Immature natural killer cell (primary cell): ENCODE results near the gene IPO13. TPM values are rescaled to one million over a fixed set of nuclear protein-coding genes. Genes with fewer than 3 reads are reported as not detected.

Experiments
- DNase-seq, 3 donors: peaks; one replicate each; pipeline ENCODE4 v3.0.0; 2022; ENCODE audit warnings: mixed read lengths in 1 of 3
- H3K27ac Mint-ChIP-seq, 6 donors: one replicate each; pipeline ENCODE4 v1.8.0; 2020; ENCODE audit warnings: mixed read lengths in 6 of 6, mild to moderate bottlenecking in 5 of 6, inconsistent platforms in 4 of 6, moderate library complexity in 3 of 6
- H3K27me3 Mint-ChIP-seq, 3 donors: one replicate each; pipeline ENCODE4 v1.8.0; 2020 to 2021; ENCODE audit warnings: low read depth in 3 of 3, mild to moderate bottlenecking in 3 of 3, mixed read lengths in 3 of 3, moderate library complexity in 3 of 3, inconsistent platforms in 1 of 3
- H3K36me3 Mint-ChIP-seq, 3 donors: one replicate each; pipeline ENCODE4 v1.8.0; 2020; ENCODE audit warnings: mixed read lengths in 3 of 3, inconsistent platforms in 2 of 3, mild to moderate bottlenecking in 2 of 3
- H3K4me1 Mint-ChIP-seq, 2 donors: one replicate each; pipeline ENCODE4 v1.8.0; 2020; ENCODE audit warnings: inconsistent platforms in 2 of 2, mild to moderate bottlenecking in 2 of 2, mixed read lengths in 2 of 2, moderate library complexity in 1 of 2
- H3K4me3 Mint-ChIP-seq, 5 donors: one replicate each; pipeline ENCODE4 v1.8.0; 2020; ENCODE audit warnings: mild to moderate bottlenecking in 5 of 5, mixed read lengths in 5 of 5, inconsistent platforms in 3 of 5, moderate library complexity in 3 of 5
- H3K9me3 Mint-ChIP-seq, 6 donors: one replicate each; pipeline ENCODE4 v1.8.0; 2020; ENCODE audit warnings: mild to moderate bottlenecking in 6 of 6, mixed read lengths in 6 of 6, inconsistent platforms in 4 of 6, moderate library complexity in 3 of 6
- polyA plus RNA-seq, 3 donors: library from polyadenylated mRNA; unstranded; fragments of 300-500 nt; fragmentation: Illumina TruSeq; gene quantifications; one replicate each; pipeline ENCODE4 v1.2.3, GENCODE V29; 2021

The IPO13 gene
- polyA plus RNA-seq, 3 donors from 2014 or later: 9.8 to 18.6 (median 10.3) TPM

DNA sequence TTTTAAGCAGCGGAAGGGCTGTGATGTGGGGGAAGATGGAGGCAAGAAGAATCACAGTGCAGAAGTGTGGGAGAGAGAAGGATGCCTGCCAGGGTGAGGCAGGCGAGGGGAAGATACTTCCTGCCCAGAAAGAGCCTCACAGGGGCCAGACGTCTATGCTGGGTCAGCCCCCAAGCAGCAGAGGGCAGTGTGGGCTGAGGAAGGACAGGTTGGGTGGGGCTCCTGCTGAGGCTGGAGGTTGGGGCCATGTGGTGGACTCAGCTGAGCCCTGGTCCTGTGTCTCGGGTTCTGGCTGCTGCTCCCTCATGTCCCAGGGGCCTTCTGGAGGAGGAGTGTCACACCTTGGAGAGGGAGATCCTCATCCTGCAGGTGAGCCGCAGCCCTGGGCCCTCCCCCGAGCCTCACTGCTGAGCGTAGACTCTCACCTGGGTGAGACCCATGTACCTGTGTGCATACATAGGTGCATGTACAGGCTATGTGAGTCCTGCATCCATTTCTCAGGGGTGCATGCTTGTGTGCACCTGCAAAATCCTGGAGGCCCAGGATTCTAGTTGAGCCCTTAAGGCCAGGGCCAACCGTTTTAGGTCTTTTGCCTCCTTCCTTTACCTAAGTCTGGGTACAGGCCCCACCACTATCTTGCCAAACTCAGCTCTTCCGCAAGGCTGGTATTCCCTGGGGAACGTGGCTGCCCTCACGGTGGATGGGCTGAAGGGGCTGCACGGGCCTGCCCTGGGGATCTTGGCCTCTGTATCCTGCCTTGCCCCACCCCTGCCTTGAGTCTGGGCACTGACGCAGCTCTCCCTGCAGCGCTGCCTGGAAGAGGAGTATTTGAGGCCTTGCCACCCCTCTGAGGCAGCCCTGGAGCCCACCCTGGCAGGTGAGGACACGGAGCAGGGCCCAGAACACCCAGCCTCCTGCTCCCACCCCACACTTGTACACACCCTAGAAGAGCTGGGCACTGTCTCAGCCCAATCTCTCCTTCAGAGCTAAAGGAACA is 48.3 kb downstream of the IPO13 start:
- Mint-ChIP-seq H3K4me3 (no peak overlapping the region), H3K4me1 (peaks cover 0 to 12% of the 10 kb centered on the region in 2 donors), H3K27me3 (peaks cover 0 to 7% (median 0%) of the 10 kb centered on the region in 3 donors), H3K9me3 (no peaks in the 10 kb centered on the region), H3K27ac (no peak overlapping the region), H3K36me3 (no peaks in the 10 kb centered on the region)
- no peak for DNase-seq

GRCh38 chr1:43995984-43996732 is 49.4 kb downstream of the IPO13 start:
- Mint-ChIP-seq H3K4me3 (no peak overlapping the region), H3K27ac (no peak overlapping the region), H3K9me3 (no peaks in the 10 kb centered on the region)

DNA sequence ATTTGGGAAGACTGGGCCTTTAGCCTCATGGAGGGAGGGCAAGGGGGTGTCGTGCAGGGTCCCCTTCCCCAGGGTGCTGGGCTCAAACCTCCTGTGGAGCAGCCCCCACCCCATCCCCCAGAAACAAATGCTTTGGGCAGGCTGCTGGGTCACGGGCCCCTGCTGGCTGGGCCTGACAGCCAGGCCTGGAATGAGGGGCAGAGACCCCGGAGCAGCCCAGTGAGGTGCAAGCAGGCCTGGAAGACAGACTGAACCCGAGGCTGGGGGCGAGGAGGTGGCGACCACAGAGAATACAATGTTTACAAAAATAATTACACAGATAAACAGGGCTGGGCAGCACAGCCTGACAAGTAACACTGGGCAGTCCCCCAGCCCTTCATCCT is 50.0 kb downstream of the IPO13 start:
- Mint-ChIP-seq H3K27me3 (peaks cover 0 to 3% (median 0%) of the 10 kb centered on the region in 3 donors), H3K36me3 (no peaks in the 10 kb centered on the region), H3K4me3 (no peak overlapping the region), H3K9me3 (no peaks in the 10 kb centered on the region), H3K27ac (no peak overlapping the region), H3K4me1 (peaks cover 0 to 5% of the 10 kb centered on the region in 2 donors)
- no peak for DNase-seq

More at GRCh38 chr1:43995984-43996732, 49.4 kb downstream of the IPO13 start:
- H3K36me3 Mint-ChIP-seq: no peaks in the 10 kb centered on the region
- peaks cover 0 to 7% (median 0%) of the 10 kb centered on the region in 3 donors for H3K27me3 Mint-ChIP-seq
- peaks cover 0 to 9% of the 10 kb centered on the region in 2 donors for H3K4me1 Mint-ChIP-seq
- DNase-seq: no peak

DNA sequence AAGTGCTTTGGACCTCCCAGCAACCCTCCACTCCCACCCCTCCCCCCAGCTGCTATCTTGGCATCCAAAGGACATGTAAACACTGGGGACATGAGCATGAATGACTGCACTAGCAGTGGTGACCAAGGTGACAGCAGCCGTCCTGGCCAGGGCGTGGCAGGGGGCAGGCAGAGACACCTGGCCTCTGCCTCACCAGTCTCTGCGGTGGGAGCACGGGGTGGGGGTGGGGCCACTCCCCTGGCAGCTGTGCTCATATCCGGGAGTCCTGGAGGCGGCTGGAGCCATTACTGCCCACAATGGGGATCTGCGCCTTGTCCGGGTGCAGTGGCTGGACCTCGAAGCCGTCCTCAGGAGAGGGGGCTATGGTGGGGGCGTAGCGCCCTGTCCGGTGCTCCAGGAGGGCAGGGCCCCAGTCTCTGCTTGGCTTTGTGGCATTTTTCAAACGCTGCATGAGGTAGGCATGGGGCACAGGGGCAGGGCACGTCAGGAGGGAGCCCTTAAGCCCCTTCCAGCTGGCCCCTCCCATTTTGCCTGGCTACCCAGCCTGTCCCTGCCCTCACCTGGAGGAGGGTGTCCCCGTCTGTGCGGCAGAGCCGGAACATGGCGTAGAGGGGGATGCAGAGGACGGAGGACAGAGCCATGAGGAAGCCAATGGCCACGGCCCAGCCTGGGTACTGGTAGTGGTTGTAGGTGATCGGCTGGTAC is 50.7 kb downstream of the IPO13 start:
- H3K27me3 Mint-ChIP-seq: peaks cover 0 to 2% (median 0%) of the 10 kb centered on the region in 3 donors
- H3K4me3 Mint-ChIP-seq: no peak overlapping the region
- H3K9me3 Mint-ChIP-seq: no peaks in the 10 kb centered on the region
- no peak for DNase-seq
- no peaks in the 10 kb centered on the region for H3K36me3 Mint-ChIP-seq
- peaks cover 0 to 2% of the 10 kb centered on the region in 2 donors for H3K4me1 Mint-ChIP-seq
- no peak overlapping the region for H3K27ac Mint-ChIP-seq

DNA sequence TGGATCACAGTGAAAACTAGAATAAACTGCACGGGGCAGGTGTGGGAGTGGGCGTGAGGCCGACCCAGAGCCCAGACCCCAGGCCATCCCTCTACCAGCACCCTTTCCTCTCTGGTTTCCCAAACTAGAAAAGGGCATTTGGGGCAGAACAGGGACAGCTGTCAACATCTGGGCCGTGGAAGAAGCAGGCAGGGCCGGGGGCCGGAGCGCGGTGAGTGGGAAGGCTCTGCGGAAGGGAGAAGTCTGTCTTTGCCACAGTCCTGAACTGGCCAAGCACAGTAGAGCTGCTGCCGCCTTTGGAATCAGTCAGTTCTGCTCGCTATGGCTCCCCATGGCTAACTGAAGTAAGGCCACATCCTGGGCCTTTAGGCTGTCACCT is 51.2 kb downstream of the IPO13 start:
- H3K4me3 Mint-ChIP-seq: no peak overlapping the region
- no peak overlapping the region for H3K27ac Mint-ChIP-seq
- no peak for DNase-seq
- no peaks in the 10 kb centered on the region for H3K27me3 Mint-ChIP-seq
- H3K9me3 Mint-ChIP-seq: no peaks in the 10 kb centered on the region
- no peaks in the 10 kb centered on the region for H3K36me3 Mint-ChIP-seq
- no peaks in the 10 kb centered on the region for H3K4me1 Mint-ChIP-seq

DNA sequence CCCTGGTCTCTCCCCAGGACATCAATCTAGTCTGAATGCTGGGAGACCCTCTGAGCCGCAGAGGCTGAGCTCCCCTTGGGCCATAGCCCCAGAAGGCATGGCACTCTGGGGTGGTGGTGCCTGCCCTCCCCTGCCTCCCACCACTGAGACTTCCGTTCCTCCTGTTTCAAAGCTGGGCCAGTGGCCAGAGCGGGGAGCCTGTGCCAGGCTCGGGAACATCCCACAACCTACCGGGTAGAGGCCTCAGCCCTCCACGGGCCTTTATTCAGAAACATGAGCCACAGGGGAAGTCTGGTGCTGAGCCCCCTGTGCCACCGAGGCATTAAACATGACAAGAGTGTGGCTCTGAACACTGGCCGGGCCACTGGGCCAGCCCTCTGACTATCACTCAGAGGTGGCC is 52.7 kb downstream of the IPO13 start:
- no peak overlapping the region for H3K27ac Mint-ChIP-seq
- H3K4me3 Mint-ChIP-seq: no peak overlapping the region
- H3K4me1 Mint-ChIP-seq: no peaks in the 10 kb centered on the region
- H3K27me3 Mint-ChIP-seq: no peaks in the 10 kb centered on the region
- H3K36me3 Mint-ChIP-seq: no peaks in the 10 kb centered on the region
- H3K9me3 Mint-ChIP-seq: no peaks in the 10 kb centered on the region
- DNase-seq: no peak

DNA sequence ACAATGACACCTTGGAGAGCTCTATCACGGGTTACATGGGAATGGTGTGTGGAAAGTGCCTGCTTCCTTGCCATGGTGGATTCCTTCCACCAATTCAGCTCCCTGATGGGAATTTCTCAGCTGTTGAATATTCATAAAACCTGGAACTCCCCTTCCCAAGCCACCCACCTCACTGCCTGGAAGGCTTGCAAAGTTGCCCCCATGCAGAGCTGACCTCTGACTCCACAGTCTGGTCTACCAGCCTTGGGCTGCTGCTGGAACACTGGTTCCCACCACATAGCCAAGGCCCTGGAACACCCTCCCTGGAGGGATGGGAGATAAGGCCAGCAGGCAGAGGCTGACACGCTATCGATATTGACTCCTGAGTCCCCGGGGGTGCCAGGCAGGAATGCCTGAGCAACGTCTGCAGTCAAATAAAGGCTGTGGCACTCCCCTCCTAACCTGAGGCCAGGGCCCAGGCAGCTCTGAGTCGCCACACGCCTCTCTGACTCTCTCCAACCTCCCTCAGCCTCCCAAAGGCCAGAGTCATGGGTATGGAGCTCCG is 53.4 kb downstream of the IPO13 start:
- Mint-ChIP-seq H3K36me3 (no peaks in the 10 kb centered on the region), H3K4me1 (no peaks in the 10 kb centered on the region), H3K4me3 (no peak overlapping the region), H3K9me3 (no peaks in the 10 kb centered on the region), H3K27ac (no peak overlapping the region), H3K27me3 (no peaks in the 10 kb centered on the region)
- DNase-seq: no peak

- no peak for DNase-seq
- H3K4me3 Mint-ChIP-seq: no peak overlapping the region
- no peaks in the 10 kb centered on the region for H3K36me3 Mint-ChIP-seq
- no peaks in the 10 kb centered on the region for H3K9me3 Mint-ChIP-seq
- no peak overlapping the region for H3K27ac Mint-ChIP-seq
- no peaks in the 10 kb centered on the region for H3K4me1 Mint-ChIP-seq
- no peaks in the 10 kb centered on the region for H3K27me3 Mint-ChIP-seq
Observed at GRCh38 chr1:44002165-44002564, 55.4 kb downstream of the IPO13 start.

- Mint-ChIP-seq H3K36me3 (no peaks in the 10 kb centered on the region), H3K9me3 (no peaks in the 10 kb centered on the region), H3K4me3 (no peak overlapping the region), H3K27me3 (no peaks in the 10 kb centered on the region), H3K4me1 (no peaks in the 10 kb centered on the region), H3K27ac (no peak overlapping the region)
- no peak for DNase-seq
Observed at GRCh38 chr1:44002606-44003157, 55.9 kb downstream of the IPO13 start.

DNA sequence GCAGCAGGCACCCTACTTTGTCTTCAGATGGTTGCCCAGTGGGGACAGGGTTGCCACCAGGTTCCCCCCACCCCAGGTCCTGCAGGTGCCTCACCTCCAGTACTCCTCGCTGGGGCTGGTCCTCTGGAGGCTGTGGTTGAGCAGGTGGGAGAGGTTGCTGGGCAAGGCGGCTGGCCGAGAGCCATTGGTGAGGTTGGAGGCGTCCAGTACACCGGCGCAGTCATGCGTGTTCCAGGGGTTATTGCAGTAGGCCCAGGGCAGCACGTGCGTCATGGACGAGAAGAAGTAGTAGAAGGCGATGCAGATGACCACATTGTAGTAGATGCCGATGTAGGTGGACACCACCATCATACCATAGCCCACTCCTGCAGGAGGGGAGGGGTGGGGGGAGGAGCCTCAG is 61.5 kb downstream of the IPO13 start:
- Mint-ChIP-seq H3K9me3 (no peaks in the 10 kb centered on the region), H3K36me3 (no peaks in the 10 kb centered on the region), H3K4me3 (no peak overlapping the region), H3K27me3 (peaks cover 1 to 2% (median 1%) of the 10 kb centered on the region in 3 donors), H3K4me1 (no peaks in the 10 kb centered on the region), H3K27ac (no peak overlapping the region)
- no peak for DNase-seq

DNA sequence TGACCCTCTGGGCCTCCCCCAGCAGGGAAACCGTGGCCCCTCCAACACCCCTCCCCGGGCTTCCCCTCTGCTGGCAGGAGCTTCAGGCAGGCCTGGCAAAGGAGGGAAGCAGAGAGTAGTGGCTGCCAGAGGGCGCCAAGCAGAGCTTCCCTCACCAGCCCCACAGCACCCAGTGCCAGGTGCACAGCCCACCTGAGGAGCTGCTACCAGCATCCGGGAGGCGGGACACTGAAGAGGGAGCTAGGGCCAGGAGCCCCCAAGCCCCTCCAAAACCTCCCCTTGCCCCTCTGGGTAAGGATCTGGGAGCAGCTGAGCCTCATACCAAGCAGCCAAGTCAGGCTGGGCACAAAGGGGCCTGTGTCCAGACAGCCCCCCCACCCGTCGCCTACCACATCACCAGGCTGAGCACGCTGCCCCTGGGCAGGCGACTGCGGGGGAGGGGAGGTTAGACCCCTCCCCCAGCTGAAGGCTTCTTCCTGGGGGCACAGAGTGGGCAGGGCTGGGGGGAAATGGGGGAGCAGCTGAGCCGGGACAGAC is 64.3 kb downstream of the IPO13 start:
- Mint-ChIP-seq H3K4me1 (no peaks in the 10 kb centered on the region), H3K4me3 (no peak overlapping the region), H3K9me3 (no peaks in the 10 kb centered on the region), H3K27me3 (peaks cover 1 to 2% (median 1%) of the 10 kb centered on the region in 3 donors), H3K27ac (no peak overlapping the region), H3K36me3 (no peaks in the 10 kb centered on the region)
- no peak for DNase-seq

GRCh38 chr1:44012404-44012803 is 65.7 kb downstream of the IPO13 start:
- Mint-ChIP-seq H3K27ac (no peak overlapping the region), H3K4me3 (no peak overlapping the region), H3K9me3 (no peaks in the 10 kb centered on the region), H3K27me3 (peaks cover 1 to 2% (median 1%) of the 10 kb centered on the region in 3 donors), H3K36me3 (no peaks in the 10 kb centered on the region), H3K4me1 (no peaks in the 10 kb centered on the region)
- no peak for DNase-seq

DNA sequence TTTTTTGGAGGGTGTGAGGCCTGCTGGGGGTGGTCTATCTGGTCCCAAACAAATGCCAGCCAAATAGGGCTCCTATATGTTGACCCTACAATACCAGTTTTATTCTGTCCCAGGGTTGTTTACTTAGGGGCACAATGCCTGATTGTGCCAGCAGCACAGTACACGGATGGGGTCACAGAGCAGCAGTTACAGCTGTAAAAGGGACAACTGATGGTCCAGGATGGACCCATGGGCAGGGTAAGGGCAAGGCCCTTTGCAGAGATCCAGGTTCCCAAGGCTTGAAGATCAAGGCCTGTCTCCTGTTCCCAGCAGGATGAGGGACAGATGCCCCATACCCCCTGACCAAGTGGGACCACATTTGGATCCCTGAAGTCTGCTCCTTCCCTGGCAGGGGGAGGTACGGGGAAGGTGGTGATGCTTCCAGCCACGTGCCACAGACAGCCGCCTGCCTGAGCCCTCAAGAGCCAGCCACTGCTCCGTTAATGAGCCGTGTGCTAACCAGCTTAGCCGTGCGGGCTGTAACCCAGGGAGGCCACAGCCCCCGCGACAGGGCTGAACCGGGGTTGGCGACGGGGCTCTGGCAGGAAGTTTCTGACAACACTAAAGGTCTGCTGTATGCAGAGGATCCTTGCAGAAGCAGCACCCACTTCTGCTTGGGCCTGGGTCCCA is 66.3 kb downstream of the IPO13 start:
- no peaks in the 10 kb centered on the region for H3K9me3 Mint-ChIP-seq
- no peak overlapping the region for H3K27ac Mint-ChIP-seq
- H3K27me3 Mint-ChIP-seq: peaks cover 1 to 2% (median 1%) of the 10 kb centered on the region in 3 donors
- no peaks in the 10 kb centered on the region for H3K36me3 Mint-ChIP-seq
- DNase-seq: no peak
- H3K4me3 Mint-ChIP-seq: no peak overlapping the region
- H3K4me1 Mint-ChIP-seq: no peaks in the 10 kb centered on the region
